Middle frontal gyrus (tissue), 1 donor: ENCODE data around the gene MMEL1.
"Not testable (repeated sequence)": the region's sequence is repeated elsewhere in the genome, so short reads cannot be mapped to it uniquely, and the experiment has no call there.

Source experiments
- DNase-seq: peaks from one replicate; pipeline ENCODE4 v3.0.0-alpha.2; 2015; ENCODE audit warnings: low spot score; ENCODE audit errors: extremely low spot score

MMEL1 gene

DNA sequence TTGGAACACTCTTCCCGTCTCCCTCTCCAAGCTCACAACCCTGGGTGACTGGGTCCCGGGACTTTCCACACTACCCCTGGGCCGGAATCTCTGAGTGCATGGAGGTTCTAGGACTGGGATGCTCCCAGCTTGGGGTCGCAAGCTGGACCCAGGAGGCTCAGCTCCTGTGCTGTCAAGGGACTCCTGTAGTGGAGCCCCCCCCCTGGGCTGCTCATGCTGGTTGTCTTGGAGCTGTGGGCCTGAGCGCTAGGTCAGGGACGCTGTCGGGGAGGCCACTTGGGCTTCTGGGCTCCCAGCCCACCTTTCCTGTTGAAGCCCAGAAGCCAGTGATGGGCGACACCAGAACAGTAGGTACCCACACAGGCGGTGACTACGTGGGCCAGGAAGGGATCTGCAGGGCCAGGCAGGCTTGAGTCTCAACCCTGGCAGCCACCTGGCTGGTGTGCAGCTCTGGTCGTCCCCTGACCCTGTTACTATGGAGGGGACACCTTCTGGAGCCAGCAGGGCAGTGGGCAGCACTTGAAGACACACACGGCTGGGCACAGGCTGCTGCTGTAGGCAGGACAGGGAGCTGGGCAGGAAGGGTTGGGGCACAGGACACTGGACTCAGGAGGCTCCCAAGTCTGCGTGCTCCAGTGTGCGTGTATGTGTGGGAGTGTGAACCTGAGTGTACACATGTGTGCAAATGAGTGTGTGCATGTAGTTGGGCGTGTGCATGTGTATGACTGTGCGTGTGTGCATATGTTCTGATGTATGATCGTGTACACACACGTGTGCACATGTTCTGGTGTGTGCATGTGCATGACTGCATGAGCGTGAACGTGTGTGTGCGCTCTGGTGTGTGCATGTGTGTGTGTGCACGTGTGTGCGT is 3.0 kb downstream of the MMEL1 start:
- DNase-seq: no peak

GRCh38 chr1:2628933-2629626 is 3.7 kb downstream of the MMEL1 start:
- no peak for DNase-seq

DNA sequence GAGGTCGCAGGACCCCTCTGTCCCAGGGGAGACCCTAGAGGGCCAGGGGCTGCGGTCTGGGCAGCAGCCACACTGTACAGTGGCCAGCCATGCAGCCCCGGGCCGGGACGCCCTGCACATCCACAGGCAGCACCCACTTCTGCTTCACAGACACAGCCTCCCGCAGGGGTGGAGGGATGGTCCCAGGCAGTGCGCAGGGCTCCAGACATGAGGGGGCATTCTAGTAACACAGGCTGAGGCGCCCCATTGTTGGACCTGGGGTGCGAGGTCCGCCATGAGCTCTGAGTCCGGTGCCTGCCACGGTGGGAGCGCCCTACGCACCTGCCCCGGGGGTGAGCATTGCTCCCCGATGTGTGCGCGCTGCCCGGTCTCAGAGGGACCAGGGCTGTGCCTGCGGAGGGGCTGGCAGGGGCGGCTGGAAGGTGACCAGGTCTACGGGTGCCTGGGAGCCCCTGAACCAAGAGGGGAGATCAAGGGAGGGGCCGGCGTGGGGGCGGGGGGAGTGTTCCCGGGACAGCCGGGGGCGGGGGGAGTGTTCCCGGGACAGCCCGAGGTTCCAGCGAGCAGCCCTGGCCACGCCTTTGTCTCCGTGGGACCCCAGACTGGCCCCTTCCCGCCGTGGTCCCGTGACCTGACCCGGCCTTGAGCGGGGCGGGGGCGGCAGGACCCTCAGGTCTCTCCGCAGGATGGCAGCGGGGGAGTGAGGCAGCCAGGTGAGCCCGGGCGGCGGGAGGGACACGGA is 4.5 kb downstream of the MMEL1 start:
- no peak for DNase-seq

DNA sequence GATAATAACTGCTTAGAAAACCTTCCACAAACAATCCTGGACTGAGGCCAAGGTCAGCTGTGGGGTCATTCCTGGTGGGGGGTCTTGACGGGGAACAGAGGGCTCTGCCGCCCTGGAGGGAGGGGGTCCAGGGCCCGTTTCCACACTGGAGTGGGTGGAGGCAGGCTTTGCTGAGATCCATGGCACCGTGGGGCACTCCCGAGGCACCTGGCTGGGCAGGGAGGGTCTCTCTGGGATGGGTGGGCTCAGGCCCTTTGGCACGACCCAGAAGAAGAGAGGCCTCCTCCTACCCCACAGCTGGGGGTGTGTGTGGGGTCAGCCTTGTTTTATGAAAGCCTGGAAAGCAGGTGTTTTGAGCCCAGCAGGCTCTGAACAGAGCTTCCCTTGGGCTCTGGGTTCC is 5.1 kb downstream of the MMEL1 start:
- no peak for DNase-seq

GRCh38 chr1:2625748-2626147 is 7.1 kb downstream of the MMEL1 start:
- not testable (repeated sequence) for DNase-seq

GRCh38 chr1:2625311-2625710 is 7.5 kb downstream of the MMEL1 start:
- DNase-seq: no peak

GRCh38 chr1:2624735-2625300 is 8.0 kb downstream of the MMEL1 start:
- DNase-seq: no peak

DNA sequence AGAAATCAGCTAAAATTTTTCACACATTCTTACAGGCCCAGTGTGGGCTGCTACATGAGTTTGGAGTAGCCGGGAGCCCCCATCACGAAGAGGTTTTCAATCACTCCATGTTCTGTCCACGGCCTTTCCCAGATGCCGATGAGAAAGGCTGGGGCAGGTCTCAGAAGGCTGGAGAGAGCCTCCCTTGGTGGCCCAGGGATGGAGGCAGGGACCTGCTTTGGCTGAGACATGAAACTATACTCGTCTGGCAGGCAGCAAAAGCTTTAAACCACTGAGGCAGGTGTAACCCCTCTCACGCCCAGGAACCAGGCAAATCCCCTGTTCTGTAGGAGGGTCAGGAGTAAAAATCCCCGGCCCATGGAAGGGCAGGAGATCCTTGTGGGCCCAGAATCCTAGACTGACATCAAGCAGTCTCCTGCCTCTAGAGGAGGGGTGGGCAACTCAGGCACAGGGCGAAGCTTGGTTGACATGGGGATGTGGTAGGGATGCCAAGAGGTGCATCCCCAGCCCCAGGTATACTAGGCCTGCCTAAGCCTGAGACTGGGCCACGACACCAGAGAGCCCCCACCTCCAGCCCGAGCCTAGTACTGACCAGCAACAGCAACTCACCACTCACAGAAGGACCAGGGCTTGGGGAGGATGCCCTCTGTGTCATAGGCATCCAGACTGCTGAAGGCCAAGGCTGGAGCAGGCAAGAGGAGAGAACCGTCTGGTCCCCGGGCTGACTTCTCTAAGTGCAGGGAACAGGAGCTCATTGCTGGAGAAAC is 9.1 kb downstream of the MMEL1 start:
- DNase-seq: no peak

- DNase-seq: no peak
Observed at GRCh38 chr1:2617971-2618470, 14.8 kb downstream of the MMEL1 start.

- no peak for DNase-seq
Observed at GRCh38 chr1:2614145-2614544, 18.7 kb downstream of the MMEL1 start.

- no peak for DNase-seq
Observed at GRCh38 chr1:2612591-2613365, 20.0 kb downstream of the MMEL1 start.

GRCh38 chr1:2611621-2612437 is 21.0 kb downstream of the MMEL1 start:
- DNase-seq: no peak

- DNase-seq: no peak
Observed at GRCh38 chr1:2611031-2611501, 21.8 kb downstream of the MMEL1 start.

GRCh38 chr1:2610036-2610959 is 22.5 kb downstream of the MMEL1 start:
- DNase-seq: no peak

- DNase-seq: no peak
Observed at GRCh38 chr1:2609319-2610035, 23.3 kb downstream of the MMEL1 start.

GRCh38 chr1:2607641-2608091 is 25.1 kb downstream of the MMEL1 start:
- DNase-seq: no peak
